Measurements from ENCODE around the gene FOXA2.

- TF ChIP-seq SP1 (IDR thresholded peaks at IDR 0.05): no peak
- no peak for TF ChIP-seq CTBP1 (IDR thresholded peaks at IDR 0.05; ENCODE audit: borderline replicate concordance)
- TF ChIP-seq FOXM1 (IDR thresholded peaks at IDR 0.05; ENCODE audit: borderline replicate concordance): no peak
- no peak for TF ChIP-seq ARNT (IDR thresholded peaks at IDR 0.05)
- no peak for TF ChIP-seq PKNOX1 (IDR thresholded peaks at IDR 0.05)
- no peak for TF ChIP-seq BHLHE40 (IDR thresholded peaks at IDR 0.05; ENCODE audit: borderline replicate concordance)
- TF ChIP-seq L3MBTL2 (conservative IDR thresholded peaks at IDR 0.05): no peak
- no peak for TF ChIP-seq NFRKB (IDR thresholded peaks at IDR 0.05)
- no peak for TF ChIP-seq FOXK2 (IDR thresholded peaks at IDR 0.05)
- no peak for TF ChIP-seq TARDBP (IDR thresholded peaks at IDR 0.05)
- no peak for TF ChIP-seq HDGF (IDR thresholded peaks at IDR 0.05; ENCODE audit: borderline replicate concordance)
- no peak for TF ChIP-seq ZNF384 (IDR thresholded peaks at IDR 0.05)
- no peak for TF ChIP-seq ELF4 (IDR thresholded peaks at IDR 0.05)
- TF ChIP-seq SUZ12 (IDR thresholded peaks at IDR 0.05): no peak
These were observed 46.3 kb upstream of the FOXA2 start for GRCh38 chr20:22630701-22631100.

All from HEK293T (cell line).